ENCODE data around the gene STING1. TPM values are rescaled to one million over a fixed set of nuclear protein-coding genes. Genes with fewer than 3 reads are reported as not detected.
"Not testable (repeated sequence)": the region's sequence is repeated elsewhere in the genome, so short reads cannot be mapped to it uniquely, and the experiment has no call there.

STING1 gene
- total RNA-seq, 1 donor from 2014 or later, result 1.1 TPM

DNA sequence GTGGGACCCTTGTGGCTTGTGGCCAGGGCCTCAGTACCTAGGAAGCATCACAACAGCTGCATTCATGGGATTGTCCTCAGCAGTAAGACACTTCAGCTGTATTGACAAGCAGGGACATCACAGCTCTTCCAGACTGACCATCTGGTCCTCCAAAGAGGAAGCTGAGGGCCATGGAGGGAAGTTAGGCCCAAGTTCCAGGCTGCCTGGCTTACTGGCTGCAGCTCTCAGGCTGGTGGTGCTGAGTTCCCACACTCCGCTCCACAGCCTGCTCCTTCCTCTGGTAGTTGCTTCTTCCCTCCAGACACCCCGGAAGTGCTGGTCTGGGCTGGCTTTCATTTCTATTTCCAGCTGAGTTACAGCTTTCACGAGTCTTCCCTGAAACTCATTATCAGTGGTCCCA, 5.7 kb upstream of the STING1 start:
- TF ChIP-seq, protein P1, sequence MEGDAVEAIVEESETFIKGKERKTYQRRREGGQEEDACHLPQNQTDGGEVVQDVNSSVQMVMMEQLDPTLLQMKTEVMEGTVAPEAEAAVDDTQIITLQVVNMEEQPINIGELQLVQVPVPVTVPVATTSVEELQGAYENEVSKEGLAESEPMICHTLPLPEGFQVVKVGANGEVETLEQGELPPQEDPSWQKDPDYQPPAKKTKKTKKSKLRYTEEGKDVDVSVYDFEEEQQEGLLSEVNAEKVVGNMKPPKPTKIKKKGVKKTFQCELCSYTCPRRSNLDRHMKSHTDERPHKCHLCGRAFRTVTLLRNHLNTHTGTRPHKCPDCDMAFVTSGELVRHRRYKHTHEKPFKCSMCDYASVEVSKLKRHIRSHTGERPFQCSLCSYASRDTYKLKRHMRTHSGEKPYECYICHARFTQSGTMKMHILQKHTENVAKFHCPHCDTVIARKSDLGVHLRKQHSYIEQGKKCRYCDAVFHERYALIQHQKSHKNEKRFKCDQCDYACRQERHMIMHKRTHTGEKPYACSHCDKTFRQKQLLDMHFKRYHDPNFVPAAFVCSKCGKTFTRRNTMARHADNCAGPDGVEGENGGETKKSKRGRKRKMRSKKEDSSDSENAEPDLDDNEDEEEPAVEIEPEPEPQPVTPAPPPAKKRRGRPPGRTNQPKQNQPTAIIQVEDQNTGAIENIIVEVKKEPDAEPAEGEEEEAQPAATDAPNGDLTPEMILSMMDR (IDR thresholded peaks at IDR 0.05), result no peak
- Mint-ChIP-seq H3K4me1 (no peaks in the 10 kb centered on the region), H3K36me3 (ENCODE audit: low read depth) (no peaks in the 10 kb centered on the region), H3K27me3 (peaks cover 2% of the 10 kb centered on the region), H3K27ac (no peak overlapping the region), H3K9me3 (no peaks in the 10 kb centered on the region), H3K4me3 (no peak overlapping the region)
- no peak for ATAC-seq (ENCODE audit: low read depth)
- intact Hi-C loops (cut with micrococcal nuclease), result no loop called here
- CTCF ChIA-PET, result no interaction called here
- POLR2A ChIA-PET, result no interaction called here
- no peak for DNase-seq

DNA sequence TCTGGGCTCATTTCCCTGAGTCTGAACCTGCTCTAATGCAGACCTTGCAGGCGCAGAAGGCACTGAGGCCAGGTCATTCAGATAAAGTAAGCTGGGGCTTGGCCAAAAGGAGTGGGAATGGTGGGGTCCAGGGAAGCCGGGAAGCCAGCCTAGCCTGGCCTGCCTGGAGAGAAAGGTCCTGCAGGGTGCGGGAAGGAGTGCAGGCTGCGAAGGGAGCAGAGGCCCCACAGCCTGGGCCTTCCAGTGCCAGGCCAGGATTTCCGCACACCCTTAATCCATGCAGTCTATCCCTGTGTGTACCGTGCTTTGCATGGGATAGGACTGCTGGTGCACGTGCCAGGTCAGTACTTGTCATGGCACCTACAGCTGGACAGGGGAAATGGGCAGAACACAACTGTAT, 3.6 kb upstream of the STING1 start:
- DNase-seq, result no peak
- Mint-ChIP-seq H3K27ac (no peak overlapping the region), H3K4me1 (peaks cover 15% of the 10 kb centered on the region), H3K27me3 (no peaks in the 10 kb centered on the region), H3K36me3 (ENCODE audit: low read depth) (no peaks in the 10 kb centered on the region), H3K9me3 (no peaks in the 10 kb centered on the region), H3K4me3 (no peak overlapping the region)
- ChIA-PET POLR2A (no interaction called here), CTCF (no interaction called here)
- intact Hi-C loops (cut with micrococcal nuclease), result no loop called here
- TF ChIP-seq, protein P1 (IDR thresholded peaks at IDR 0.05), result no peak
- no peak for ATAC-seq (ENCODE audit: low read depth)

DNA sequence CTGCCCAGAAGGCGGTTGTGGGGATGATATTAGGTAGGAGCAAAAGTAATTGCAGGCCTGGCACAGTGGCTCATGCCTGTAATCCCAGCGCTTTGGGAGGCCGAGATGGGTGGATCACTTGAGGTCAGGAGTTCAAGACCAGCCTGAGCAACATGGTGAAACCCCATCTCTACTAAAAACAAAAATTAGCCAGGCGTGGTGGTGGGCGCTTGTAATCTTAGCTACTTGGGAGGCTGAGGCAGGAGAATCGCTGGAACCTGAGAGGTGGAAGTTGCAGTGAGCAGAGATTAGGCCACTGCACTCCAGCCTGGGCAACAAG, 291 bp upstream of the STING1 start:
- H3K27me3 Mint-ChIP-seq; H3K36me3 Mint-ChIP-seq (ENCODE audit: low read depth); DNase-seq; H3K27ac Mint-ChIP-seq; intact Hi-C loops (cut with micrococcal nuclease); CTCF ChIA-PET; H3K9me3 Mint-ChIP-seq; ATAC-seq (ENCODE audit: low read depth): not testable (repeated sequence)
- POLR2A ChIA-PET, result interaction anchor here (0.6 to 1.2 kb wide), 2 partner anchors 19 to 153 kb away, joined by 3 to 4 read pairs; no protein-coding TSS in a partner anchor
- Mint-ChIP-seq H3K4me3 (peak overlapping the region; percentile 53), H3K4me1 (peaks cover 15% of the 10 kb centered on the region)

DNA sequence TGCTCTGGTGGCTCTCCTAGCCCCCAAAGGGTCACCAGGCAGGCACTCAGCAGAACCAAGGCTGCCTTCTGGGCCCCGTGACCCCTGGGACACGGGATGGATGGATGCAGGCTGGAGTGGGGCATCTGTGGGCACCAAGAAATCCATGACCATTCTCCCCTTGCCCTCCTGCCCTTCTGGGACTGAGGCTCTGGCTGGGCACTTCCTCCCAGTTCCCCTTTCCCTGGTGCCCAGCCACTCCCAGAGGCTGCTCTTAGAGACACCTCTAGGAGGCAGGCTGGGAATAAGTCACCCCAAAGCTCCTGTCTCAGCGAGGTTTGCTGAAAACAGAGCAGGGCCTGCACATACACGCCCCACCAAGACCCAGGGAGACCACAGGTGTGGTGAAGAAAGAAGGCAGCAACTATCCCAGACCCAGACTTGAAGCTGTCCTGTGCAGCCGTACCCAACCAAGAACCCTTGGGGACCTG, 943 bp downstream of the STING1 start:
- H3K4me1 Mint-ChIP-seq, result peaks cover 15% of the 10 kb centered on the region
- intact Hi-C loops (cut with micrococcal nuclease), result no loop called here

DNA sequence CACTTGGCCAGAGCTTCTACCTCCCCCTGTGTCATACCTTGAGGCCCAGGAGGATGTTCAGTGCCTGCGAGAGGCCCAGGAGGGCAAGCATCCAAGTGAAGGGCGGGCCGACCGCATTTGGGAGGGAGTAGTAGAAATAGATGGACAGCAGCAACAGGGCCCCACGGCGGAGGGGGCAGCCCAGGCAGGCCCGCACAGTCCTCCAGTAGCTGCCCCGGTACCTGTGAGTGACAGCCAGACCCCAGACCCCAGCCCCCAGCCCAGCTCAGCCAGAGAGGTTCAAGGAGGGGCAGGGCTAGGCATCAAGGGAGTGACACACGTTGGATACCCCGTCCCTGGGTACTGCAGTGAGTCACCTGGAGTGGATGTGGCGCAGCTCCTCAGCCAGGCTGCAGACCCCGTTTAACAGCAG, 1.4 kb downstream of the STING1 start:
- peaks cover 4% of the 10 kb centered on the region for H3K27me3 Mint-ChIP-seq
- peaks cover 15% of the 10 kb centered on the region for H3K4me1 Mint-ChIP-seq
- POLR2A ChIA-PET, result no interaction called here
- no peak overlapping the region for H3K27ac Mint-ChIP-seq
- CTCF ChIA-PET, result interaction anchor here (1.9 kb wide), 1 partner anchor 33 kb away, joined by 5 read pairs; no protein-coding TSS in a partner anchor
- intact Hi-C loops (cut with micrococcal nuclease), result no loop called here
- no peaks in the 10 kb centered on the region for H3K9me3 Mint-ChIP-seq
- DNase-seq (no peak), ATAC-seq (ENCODE audit: low read depth) (no peak)
- TF ChIP-seq, protein P1 (IDR thresholded peaks at IDR 0.05), result no peak
- no peaks in the 10 kb centered on the region for H3K36me3 Mint-ChIP-seq (ENCODE audit: low read depth)
- H3K4me3 Mint-ChIP-seq, result no peak overlapping the region

More for the DNA sequence above, 943 bp downstream of the STING1 start:
- ATAC-seq (ENCODE audit: low read depth), result peak; percentile 31
- DNase-seq, result no peak
- Mint-ChIP-seq H3K36me3 (ENCODE audit: low read depth) (no peaks in the 10 kb centered on the region), H3K27me3 (peaks cover 4% of the 10 kb centered on the region), H3K9me3 (no peaks in the 10 kb centered on the region), H3K4me3 (no peak overlapping the region), H3K27ac (peak overlapping the region; percentile 35)
- TF ChIP-seq, protein P1 (IDR thresholded peaks at IDR 0.05), result no peak
- ChIA-PET CTCF (interaction anchor here (1.9 kb wide), 1 partner anchor 32 kb away, joined by 5 read pairs; no protein-coding TSS in a partner anchor), POLR2A (no interaction called here)

DNA sequence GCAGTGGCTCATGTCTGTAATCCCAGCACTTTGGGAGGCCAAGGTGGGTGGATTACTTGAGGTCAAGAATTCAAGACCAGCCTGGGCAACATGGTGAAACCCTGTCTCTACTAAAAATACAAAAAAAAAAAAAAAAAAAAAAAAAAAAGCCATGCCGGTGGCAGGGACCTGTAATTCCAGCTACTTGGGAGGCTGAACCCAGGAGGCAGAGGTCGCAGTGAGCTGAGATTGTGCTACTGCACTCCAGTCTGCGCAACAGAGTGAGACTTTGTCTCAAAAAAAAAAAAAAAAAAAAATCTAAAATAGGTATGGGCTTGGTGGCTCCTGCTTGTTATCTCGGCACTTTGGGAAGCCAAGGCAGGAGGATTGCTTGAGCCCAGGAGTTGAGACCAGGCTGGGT, 2.8 kb downstream of the STING1 start:
- POLR2A ChIA-PET; CTCF ChIA-PET; H3K36me3 Mint-ChIP-seq (ENCODE audit: low read depth); H3K27ac Mint-ChIP-seq; intact Hi-C loops (cut with micrococcal nuclease); ATAC-seq (ENCODE audit: low read depth); DNase-seq; H3K9me3 Mint-ChIP-seq; H3K4me3 Mint-ChIP-seq: not testable (repeated sequence)
- Mint-ChIP-seq H3K27me3 (peaks cover 13% of the 10 kb centered on the region), H3K4me1 (peaks cover 20% of the 10 kb centered on the region)

DNA sequence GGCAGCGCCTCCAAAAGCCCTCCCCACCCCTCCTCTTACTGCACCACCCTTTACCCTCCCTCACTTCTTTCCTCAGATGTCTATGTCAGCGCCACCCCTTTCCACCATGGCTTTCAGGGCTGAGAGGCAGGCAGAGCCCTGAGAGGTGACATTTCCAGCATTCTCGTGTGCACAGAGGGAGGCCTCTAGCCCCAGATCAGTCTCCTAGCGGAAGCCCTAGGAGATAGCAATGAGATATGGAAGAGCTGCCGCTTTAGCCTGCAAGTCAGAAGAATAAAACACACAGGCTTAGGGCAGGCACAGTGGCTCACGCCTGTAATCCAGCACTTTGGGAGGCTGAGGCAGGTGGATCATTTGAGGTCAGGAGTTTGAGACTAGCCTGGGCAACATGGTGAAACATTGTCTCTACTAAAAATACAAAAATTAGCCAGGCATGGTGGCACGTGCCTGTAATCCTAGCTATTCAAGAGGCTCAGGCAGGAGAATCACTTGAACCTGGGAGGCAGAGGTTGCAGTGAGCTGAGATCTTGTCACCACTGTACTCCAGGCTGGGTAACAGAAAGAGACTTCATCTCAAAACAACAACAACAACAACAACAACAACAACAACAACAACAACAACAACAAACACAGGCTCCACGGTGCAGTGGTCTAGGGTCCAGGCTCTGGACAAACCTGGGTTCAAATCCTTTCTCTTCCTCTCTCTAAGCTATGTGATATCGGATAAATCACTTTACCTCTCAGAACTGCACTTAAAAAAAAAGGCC, 3.7 kb downstream of the STING1 start:
- H3K9me3 Mint-ChIP-seq; intact Hi-C loops (cut with micrococcal nuclease); ATAC-seq (ENCODE audit: low read depth); CTCF ChIA-PET; DNase-seq; H3K27ac Mint-ChIP-seq; H3K36me3 Mint-ChIP-seq (ENCODE audit: low read depth); H3K4me3 Mint-ChIP-seq; POLR2A ChIA-PET: not testable (repeated sequence)
- peaks cover 13% of the 10 kb centered on the region for H3K27me3 Mint-ChIP-seq
- H3K4me1 Mint-ChIP-seq, result peaks cover 20% of the 10 kb centered on the region

Data from activated B cell treated with CpG ODN at 0.5 μM for 24 hours (primary cell).